Measurements from ENCODE around the gene DKK2. TPM values are rescaled to one million over a fixed set of nuclear protein-coding genes. Genes with fewer than 3 reads are reported as not detected.

The DKK2 gene
- total and polyA plus RNA-seq, 2 donors (not counting 3 experiments of a cell fraction or from before 2014, with no cell fraction given), result 0.14 to 0.24 TPM

DNA sequence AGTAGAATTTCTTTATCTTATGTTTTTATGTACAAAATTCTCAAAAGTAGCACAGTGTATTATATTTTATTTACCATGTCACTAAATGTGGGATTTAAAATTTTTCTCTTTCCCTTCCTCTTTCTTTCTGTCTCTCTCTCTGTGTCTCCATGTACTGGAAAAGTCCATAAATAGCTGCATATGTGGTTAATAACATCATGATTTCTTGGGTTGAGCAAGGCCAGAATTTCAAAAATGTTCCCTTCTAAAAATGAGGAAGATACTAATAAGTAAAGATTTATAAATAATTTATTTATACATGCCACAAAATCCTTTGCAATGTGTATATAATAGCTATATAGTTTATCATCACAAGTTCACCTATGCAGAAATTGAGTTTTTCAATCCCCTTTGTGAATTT is 29.1 kb upstream of the DKK2 start:
- no peaks in the 10 kb centered on the region for H3K79me2 ChIP-seq (ENCODE audit: control insufficient read depth, insufficient read depth, low read length)
- TF ChIP-seq, protein P1, sequence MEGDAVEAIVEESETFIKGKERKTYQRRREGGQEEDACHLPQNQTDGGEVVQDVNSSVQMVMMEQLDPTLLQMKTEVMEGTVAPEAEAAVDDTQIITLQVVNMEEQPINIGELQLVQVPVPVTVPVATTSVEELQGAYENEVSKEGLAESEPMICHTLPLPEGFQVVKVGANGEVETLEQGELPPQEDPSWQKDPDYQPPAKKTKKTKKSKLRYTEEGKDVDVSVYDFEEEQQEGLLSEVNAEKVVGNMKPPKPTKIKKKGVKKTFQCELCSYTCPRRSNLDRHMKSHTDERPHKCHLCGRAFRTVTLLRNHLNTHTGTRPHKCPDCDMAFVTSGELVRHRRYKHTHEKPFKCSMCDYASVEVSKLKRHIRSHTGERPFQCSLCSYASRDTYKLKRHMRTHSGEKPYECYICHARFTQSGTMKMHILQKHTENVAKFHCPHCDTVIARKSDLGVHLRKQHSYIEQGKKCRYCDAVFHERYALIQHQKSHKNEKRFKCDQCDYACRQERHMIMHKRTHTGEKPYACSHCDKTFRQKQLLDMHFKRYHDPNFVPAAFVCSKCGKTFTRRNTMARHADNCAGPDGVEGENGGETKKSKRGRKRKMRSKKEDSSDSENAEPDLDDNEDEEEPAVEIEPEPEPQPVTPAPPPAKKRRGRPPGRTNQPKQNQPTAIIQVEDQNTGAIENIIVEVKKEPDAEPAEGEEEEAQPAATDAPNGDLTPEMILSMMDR (IDR thresholded peaks at IDR 0.05; ENCODE audit: extremely low read depth in 1 of 2, insufficient read depth in 1 of 2, low read depth in 1 of 2, low read length in 2 of 2), result no peak
- TF ChIP-seq, protein P2, sequence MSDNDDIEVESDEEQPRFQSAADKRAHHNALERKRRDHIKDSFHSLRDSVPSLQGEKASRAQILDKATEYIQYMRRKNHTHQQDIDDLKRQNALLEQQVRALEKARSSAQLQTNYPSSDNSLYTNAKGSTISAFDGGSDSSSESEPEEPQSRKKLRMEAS (IDR thresholded peaks at IDR 0.05; ENCODE audit: insufficient read depth, insufficient read length), result no peak
- no peak for TF ChIP-seq POLR2A (IDR thresholded peaks at IDR 0.05; ENCODE audit: low read depth, low read length)
- no peak for TF ChIP-seq EZH2 (IDR thresholded peaks at IDR 0.05; ENCODE audit: borderline replicate concordance, low read depth, low read length, severe bottlenecking)
- TF ChIP-seq JUN (IDR thresholded peaks at IDR 0.05; ENCODE audit: borderline replicate concordance, insufficient read depth, insufficient read length, low read depth), result no peak
- no peak for TF ChIP-seq POLR2AphosphoS5 (IDR thresholded peaks at IDR 0.05; ENCODE audit: insufficient read depth, low read depth, low read length)
- no peak for TF ChIP-seq GATA2 (IDR thresholded peaks at IDR 0.05; ENCODE audit: insufficient read depth, insufficient read length, low read depth, low read length)
- no peak for TF ChIP-seq MYC (IDR thresholded peaks at IDR 0.05; ENCODE audit: low read depth, low read length)
- intact Hi-C loops (cut with micrococcal nuclease) (loop anchor here (5.0 kb wide), 1 partner anchor 57 kb away; no protein-coding TSS in a partner anchor), dilution Hi-C loops (cut with MboI; ENCODE audit: extremely low pct_ligation_motif_present, low sequenced_read_pairs) (no loop called here)
- H3K36me3 ChIP-seq (ENCODE audit: control insufficient read depth in 2 of 2, extremely low read depth in 1 of 2, insufficient read depth in 2 of 2, low read length in 2 of 2), result no peaks in the 10 kb centered on the region
- BruUV-seq (replicated peaks), result no TSS peak
- ChIA-PET CTCF (no interaction called here), POLR2A (no interaction called here)
- no peak overlapping the region for H3K4me2 ChIP-seq (ENCODE audit: insufficient read depth, low read length)
- no peak overlapping the region for H3K9ac ChIP-seq (replicated peaks; ENCODE audit: extremely low read depth, insufficient read depth, low read length)
- no peak overlapping the region for H3K27ac ChIP-seq (ENCODE audit: insufficient read depth, low read depth, low read length)
- FAIRE-seq, result no peak
- no peak overlapping the region for H2AFZ ChIP-seq (ENCODE audit: low read depth, low read length)
- DNase-seq (ENCODE audit: low read depth, low spot score), result no peak
- no peaks in the 10 kb centered on the region for H3K9me3 ChIP-seq (replicated peaks; ENCODE audit: control insufficient read depth, insufficient read depth, low read length)
- H3K9me1 ChIP-seq (replicated peaks; ENCODE audit: control insufficient read depth, extremely low read depth, insufficient read depth, low read length), result no peaks in the 10 kb centered on the region
- H3K4me1 ChIP-seq (ENCODE audit: control insufficient read depth, extremely low read depth, insufficient read depth, low read length), result peaks cover 30% of the 10 kb centered on the region
- H3K4me3 ChIP-seq (replicated peaks in 1 of 3; ENCODE audit: insufficient read depth in 1 of 3, low read depth in 1 of 3, low read length in 3 of 3), result no peak overlapping the region
- H3K27me3 ChIP-seq (ENCODE audit: control insufficient read depth in 2 of 2, insufficient read depth in 2 of 2, low read length in 2 of 2), result no peaks in the 10 kb centered on the region
- no peaks in the 10 kb centered on the region for H4K20me1 ChIP-seq (replicated peaks; ENCODE audit: control insufficient read depth, extremely low read depth, insufficient read depth, low read length)
